Mucosa of rectum (tissue), 2 donors: ENCODE data around the gene CRYGA.
"Not testable (repeated sequence)": the region's sequence is repeated elsewhere in the genome, so short reads cannot be mapped to it uniquely, and the experiment has no call there.

Experiments used
- H3K27ac ChIP-seq, 2 donors: one replicate each; pipeline ENCODE4 v1.7.0; 2013; ENCODE audit warnings: inconsistent platforms in 2 of 2, low read depth in 2 of 2, low read length in 2 of 2
- H3K27me3 ChIP-seq, 2 donors: one replicate each; pipeline ENCODE4 v1.7.0; 2013; ENCODE audit warnings: low read length in 2 of 2; ENCODE audit not compliant: control insufficient read depth in 2 of 2, insufficient read depth in 2 of 2
- H3K36me3 ChIP-seq, 2 donors: one replicate each; pipeline ENCODE4 v1.7.0; 2013; ENCODE audit warnings: low read length in 2 of 2; ENCODE audit not compliant: control insufficient read depth in 2 of 2, insufficient read depth in 2 of 2
- H3K4me1 ChIP-seq, 2 donors: one replicate each; pipeline ENCODE4 v1.7.0; 2013; ENCODE audit warnings: low read length in 2 of 2, mild to moderate bottlenecking in 1 of 2; ENCODE audit not compliant: control insufficient read depth in 2 of 2, insufficient read depth in 2 of 2
- H3K4me3 ChIP-seq, 2 donors: one replicate each; pipeline ENCODE4 v1.7.0; 2013; ENCODE audit warnings: low read length in 2 of 2
- H3K9ac ChIP-seq, 2 donors: one replicate each; pipeline ENCODE4 v1.7.0; 2013; ENCODE audit warnings: low read length in 2 of 2, low read depth in 1 of 2, mild to moderate bottlenecking in 1 of 2
- H3K9me3 ChIP-seq, 2 donors: one replicate each; pipeline ENCODE4 v1.7.0; 2013; ENCODE audit warnings: low read length in 2 of 2; ENCODE audit not compliant: control insufficient read depth in 2 of 2
- donor health status: healthy.
- donor health status: Normal muscosa, but diverticular disease.

The CRYGA gene

GRCh38 chr2:208142240-208142924 is 21.0 kb downstream of the CRYGA start:
- Histone ChIP-seq H3K4me1 (no peaks in the 10 kb centered on the region), H3K9ac (no peak overlapping the region), H3K27me3 (no peaks in the 10 kb centered on the region), H3K4me3 (no peak overlapping the region), H3K36me3 (no peaks in the 10 kb centered on the region), H3K27ac (no peak overlapping the region), H3K9me3 (no peaks in the 10 kb centered on the region)

DNA sequence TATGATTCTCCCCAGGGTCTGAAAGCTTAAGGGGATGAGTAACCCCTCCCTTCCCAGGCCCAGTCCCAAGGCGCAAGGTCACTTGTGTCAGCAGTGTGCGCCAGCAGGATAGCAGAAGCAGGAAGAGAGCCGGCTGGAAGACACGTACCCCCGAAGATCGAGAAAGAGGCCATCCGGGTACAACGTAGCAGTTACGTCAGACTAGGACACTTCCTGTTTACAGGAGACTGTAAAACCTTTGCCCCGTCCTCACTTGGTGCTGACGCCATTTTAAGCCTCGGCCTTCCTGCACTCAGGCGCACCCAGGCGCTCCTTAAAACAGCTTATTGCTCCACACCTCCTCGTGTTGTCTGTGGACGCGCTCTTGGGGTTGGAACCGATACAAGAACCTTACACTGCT is 23.9 kb downstream of the CRYGA start:
- no peak overlapping the region for H3K9ac ChIP-seq
- H3K27me3 ChIP-seq = no peaks in the 10 kb centered on the region
- H3K4me1 ChIP-seq = peaks cover 0 to 4% of the 10 kb centered on the region in 2 donors
- no peak overlapping the region for H3K4me3 ChIP-seq
- no peaks in the 10 kb centered on the region for H3K9me3 ChIP-seq
- no peak overlapping the region for H3K27ac ChIP-seq
- H3K36me3 ChIP-seq = no peaks in the 10 kb centered on the region

- not testable (repeated sequence) for H3K4me1 ChIP-seq, H3K4me3 ChIP-seq, H3K9me3 ChIP-seq, H3K27ac ChIP-seq, H3K36me3 ChIP-seq, H3K9ac ChIP-seq, H3K27me3 ChIP-seq
Measured at GRCh38 chr2:208138334-208138733, 25.1 kb downstream of the CRYGA start.

GRCh38 chr2:208136716-208137094 is 26.7 kb downstream of the CRYGA start:
- H3K4me3 ChIP-seq = no peak overlapping the region
- H3K9me3 ChIP-seq = no peaks in the 10 kb centered on the region
- no peak overlapping the region for H3K27ac ChIP-seq
- no peaks in the 10 kb centered on the region for H3K36me3 ChIP-seq
- H3K27me3 ChIP-seq = no peaks in the 10 kb centered on the region
- peaks cover 0 to 4% of the 10 kb centered on the region in 2 donors for H3K4me1 ChIP-seq
- H3K9ac ChIP-seq = no peak overlapping the region

DNA sequence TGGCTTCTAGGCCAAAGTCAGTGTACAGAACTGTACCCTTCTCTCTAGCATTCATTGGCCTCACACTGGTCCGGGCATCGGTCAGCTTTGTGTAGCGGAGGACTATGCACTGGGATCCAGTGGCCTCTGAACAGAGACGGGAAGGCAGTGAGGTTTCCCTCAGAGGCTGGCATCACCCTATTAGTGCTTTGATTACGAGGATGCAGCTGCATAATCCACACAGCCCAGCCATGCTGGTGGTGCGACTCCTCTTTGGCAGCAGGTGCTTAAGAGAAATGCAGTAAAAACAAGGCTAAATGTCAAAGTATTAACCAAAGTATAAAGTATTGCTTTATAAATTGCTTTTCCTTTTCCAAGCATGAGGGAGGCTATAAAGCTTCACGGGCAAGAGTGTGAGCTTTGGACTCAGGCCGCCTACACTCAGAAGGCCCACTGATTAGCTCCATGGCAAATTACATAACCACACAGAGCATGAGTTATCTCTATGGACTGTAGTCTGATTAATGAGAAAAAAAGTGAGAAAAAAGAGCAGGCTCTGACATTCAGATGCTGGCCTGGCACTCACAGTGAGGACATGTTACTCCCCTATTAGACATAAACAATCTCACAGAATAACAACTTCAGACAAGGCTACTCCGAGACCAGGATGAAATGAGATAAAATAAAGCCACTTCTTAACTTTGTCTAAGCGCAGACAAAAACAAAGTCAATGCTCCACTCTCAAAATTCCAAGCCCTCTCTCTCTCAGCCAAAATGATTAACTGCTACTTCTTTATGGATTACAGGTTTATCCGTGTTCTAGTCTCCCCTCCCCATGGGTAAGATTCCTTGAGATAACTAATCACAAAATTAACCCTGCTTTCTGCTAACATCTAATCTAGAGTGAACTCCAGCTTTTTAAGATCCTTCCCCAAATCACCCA is 27.3 kb downstream of the CRYGA start:
- Histone ChIP-seq H3K9me3 (no peaks in the 10 kb centered on the region), H3K27ac (no peak overlapping the region), H3K27me3 (no peaks in the 10 kb centered on the region), H3K4me1 (peaks cover 0 to 4% of the 10 kb centered on the region in 2 donors), H3K36me3 (no peaks in the 10 kb centered on the region), H3K9ac (no peak overlapping the region), H3K4me3 (no peak overlapping the region)

GRCh38 chr2:208134928-208135586 is 28.3 kb downstream of the CRYGA start:
- Histone ChIP-seq H3K27ac (no peak overlapping the region), H3K9ac (no peak overlapping the region), H3K4me1 (peaks cover 0 to 11% of the 10 kb centered on the region in 2 donors)

GRCh38 chr2:208130712-208131110 is 32.7 kb downstream of the CRYGA start:
- H3K9ac ChIP-seq = no peak overlapping the region
- H3K36me3 ChIP-seq = no peaks in the 10 kb centered on the region
- H3K4me3 ChIP-seq = no peak overlapping the region
- H3K27me3 ChIP-seq = no peaks in the 10 kb centered on the region
- peaks cover 0 to 11% of the 10 kb centered on the region in 2 donors for H3K4me1 ChIP-seq
- no peaks in the 10 kb centered on the region for H3K9me3 ChIP-seq
- H3K27ac ChIP-seq = no peak overlapping the region

More at GRCh38 chr2:208134928-208135586, 28.3 kb downstream of the CRYGA start:
- no peaks in the 10 kb centered on the region for H3K27me3 ChIP-seq
- H3K4me3 ChIP-seq = no peak overlapping the region
- no peaks in the 10 kb centered on the region for H3K9me3 ChIP-seq
- no peaks in the 10 kb centered on the region for H3K36me3 ChIP-seq

DNA sequence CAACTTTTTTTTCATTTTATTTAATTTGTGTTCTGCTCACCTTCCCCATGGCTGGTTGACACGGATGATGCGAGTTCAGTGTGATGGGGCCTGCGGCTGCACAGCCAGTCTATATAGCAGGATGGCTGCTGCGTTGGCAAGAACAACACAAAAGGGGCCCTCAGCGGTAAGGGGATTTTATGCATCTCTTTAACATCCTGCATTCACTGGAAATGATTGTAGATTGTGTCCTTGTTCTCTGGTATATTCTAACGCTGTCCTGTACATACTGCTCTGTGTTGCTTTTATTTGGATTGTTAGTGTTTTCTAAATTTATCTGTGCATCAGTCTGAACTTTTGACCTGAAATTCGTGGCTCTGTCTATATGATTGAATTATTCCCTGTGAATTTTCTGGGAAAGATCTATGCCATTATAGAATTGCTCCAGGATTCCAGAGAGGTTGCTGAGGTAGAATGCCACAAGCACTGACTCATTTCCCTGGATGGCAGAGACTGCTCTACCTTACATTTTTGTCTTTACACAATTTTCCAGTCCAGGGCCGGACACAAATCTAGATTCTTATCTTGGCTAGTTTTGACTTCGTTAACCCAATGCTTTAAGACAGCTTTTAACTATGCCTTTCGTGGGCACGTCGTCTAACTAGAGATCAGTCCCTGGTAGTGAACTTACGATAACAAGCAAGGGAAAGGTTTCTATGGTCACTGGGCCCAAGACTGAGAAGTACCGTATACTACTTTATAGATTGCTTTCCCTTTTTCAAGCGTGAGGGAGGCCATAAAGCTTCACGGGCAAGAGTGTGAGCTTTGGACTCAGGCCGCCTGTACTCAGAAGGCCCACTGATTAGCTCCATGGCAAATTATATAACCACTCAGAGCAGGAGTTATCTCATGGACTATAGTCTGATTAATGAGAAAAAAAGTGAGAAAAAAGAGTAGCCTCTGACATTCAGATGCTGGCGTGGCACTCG is 33.4 kb downstream of the CRYGA start, which contains the start of gene CRYGC:
Gene CRYGC, minus strand, starts transcription at position 85 of the 968 bp plus-strand sequence. Its CDS starts 36 bp downstream, at position 49.
- H3K27ac ChIP-seq = no peak within 1 kb of the TSS
- no peaks in the 10 kb centered on the region for H3K27me3 ChIP-seq
- no peak within 1 kb of the TSS for H3K9ac ChIP-seq
- no peaks in the 10 kb centered on the region for H3K36me3 ChIP-seq
- peaks cover 0 to 8% of the 10 kb centered on the region in 2 donors for H3K4me1 ChIP-seq
- H3K4me3 ChIP-seq = no peak within 1 kb of the TSS
- no peaks in the 10 kb centered on the region for H3K9me3 ChIP-seq

- Histone ChIP-seq H3K27ac (no peak overlapping the region), H3K9ac (no peak overlapping the region), H3K27me3 (peaks cover 0 to 2% of the 10 kb centered on the region in 2 donors), H3K36me3 (no peaks in the 10 kb centered on the region), H3K4me1 (peaks cover 0 to 7% of the 10 kb centered on the region in 2 donors), H3K4me3 (no peak overlapping the region), H3K9me3 (no peaks in the 10 kb centered on the region)
Measured at GRCh38 chr2:208128136-208128535, 35.3 kb downstream of the CRYGA start.
